PC-9 (cell line): ENCODE results near the gene GRM7.

Experiments used
- EZH2 ChIP-seq: fragments of 200-600 bp; sonication (generic); IDR thresholded peaks from 2 replicates; pipeline ENCODE4 v1.8.0; 2017; ENCODE audit warnings: antibody characterized with exemption, low read depth
- TF ChIP-seq, protein P1 (sequence below): fragments of 200-600 bp; sonication (generic); conservative IDR thresholded peaks from 2 replicates; pipeline ENCODE4 v1.6.1; 2017; ENCODE audit warnings: mixed run types, antibody characterized with exemption, mild to moderate bottlenecking, moderate library complexity

DNA sequence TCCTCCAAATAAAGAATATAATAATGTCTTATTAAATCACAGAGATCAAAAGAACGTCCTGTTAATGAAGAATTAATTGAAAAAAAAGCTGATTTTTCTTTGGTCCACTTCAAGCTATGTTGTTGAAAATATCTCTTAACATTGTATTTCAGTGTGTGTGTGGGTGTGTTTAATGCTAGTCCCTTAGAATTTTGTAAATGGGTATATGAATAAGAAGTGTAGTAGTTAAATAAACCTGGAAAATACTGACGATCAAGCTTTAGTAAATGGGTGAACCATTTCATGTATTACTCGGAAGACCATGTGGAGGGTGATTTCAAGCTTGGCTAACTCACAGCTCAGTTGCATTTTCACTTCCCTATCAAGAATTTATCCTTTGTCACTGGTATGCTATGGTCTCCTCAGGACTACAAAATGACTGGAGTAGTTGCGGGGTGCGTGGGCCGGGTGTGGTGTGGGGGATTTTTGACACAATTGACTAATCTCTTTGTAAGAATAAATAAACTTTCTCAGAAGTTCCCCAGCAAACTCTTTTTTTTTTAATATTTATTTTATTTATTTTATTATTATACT is 586.4 kb downstream of the GRM7 start:
- TF ChIP-seq EZH2 = no peak
- TF ChIP-seq, protein P1, sequence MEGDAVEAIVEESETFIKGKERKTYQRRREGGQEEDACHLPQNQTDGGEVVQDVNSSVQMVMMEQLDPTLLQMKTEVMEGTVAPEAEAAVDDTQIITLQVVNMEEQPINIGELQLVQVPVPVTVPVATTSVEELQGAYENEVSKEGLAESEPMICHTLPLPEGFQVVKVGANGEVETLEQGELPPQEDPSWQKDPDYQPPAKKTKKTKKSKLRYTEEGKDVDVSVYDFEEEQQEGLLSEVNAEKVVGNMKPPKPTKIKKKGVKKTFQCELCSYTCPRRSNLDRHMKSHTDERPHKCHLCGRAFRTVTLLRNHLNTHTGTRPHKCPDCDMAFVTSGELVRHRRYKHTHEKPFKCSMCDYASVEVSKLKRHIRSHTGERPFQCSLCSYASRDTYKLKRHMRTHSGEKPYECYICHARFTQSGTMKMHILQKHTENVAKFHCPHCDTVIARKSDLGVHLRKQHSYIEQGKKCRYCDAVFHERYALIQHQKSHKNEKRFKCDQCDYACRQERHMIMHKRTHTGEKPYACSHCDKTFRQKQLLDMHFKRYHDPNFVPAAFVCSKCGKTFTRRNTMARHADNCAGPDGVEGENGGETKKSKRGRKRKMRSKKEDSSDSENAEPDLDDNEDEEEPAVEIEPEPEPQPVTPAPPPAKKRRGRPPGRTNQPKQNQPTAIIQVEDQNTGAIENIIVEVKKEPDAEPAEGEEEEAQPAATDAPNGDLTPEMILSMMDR = no peak
